HL-60 (cell line): ENCODE measurements around the gene SLC26A3.

ENCODE experiments used
- DNase-seq, 2 experiments: peaks; one replicate each; pipeline ENCODE4 v3.0.0-alpha.2; 2010 to 2020; ENCODE audit warnings: low read depth in 1 of 2, low spot score in 1 of 2
- H3K27ac ChIP-seq: fragments of 250-450 bp; sonication (Bioruptor Pico); replicated peaks from 2 replicates; pipeline ENCODE4 v1.5.1; 2020; ENCODE audit warnings: mild to moderate bottlenecking, moderate library complexity
- H3K27me3 ChIP-seq: fragments of 250-450 bp; sonication (Bioruptor Pico); 2 replicates; pipeline ENCODE4 v1.5.1; 2021; ENCODE audit warnings: mild to moderate bottlenecking, moderate library complexity; ENCODE audit not compliant: insufficient read depth, poor library complexity, severe bottlenecking
- H3K4me3 ChIP-seq: replicated peaks from 2 replicates; pipeline ENCODE4 v1.5.1; 2011; ENCODE audit warnings: mild to moderate bottlenecking, control low read depth, low read length; ENCODE audit not compliant: insufficient read depth
- CTCF ChIP-seq: IDR thresholded peaks from one replicate; pipeline ENCODE4 v1.5.1; 2011; ENCODE audit warnings: low read length, control low read depth, inconsistent platforms; ENCODE audit not compliant: insufficient read depth
- GABPA ChIP-seq: IDR thresholded peaks from 2 replicates; pipeline ENCODE4 v1.6.1; 2012; ENCODE audit warnings: low read depth
- POLR2AphosphoS5 ChIP-seq: IDR thresholded peaks from 2 replicates; pipeline ENCODE4 v1.6.1; 2012; ENCODE audit warnings: low read depth
- SPI1 ChIP-seq: IDR thresholded peaks from 2 replicates; pipeline ENCODE4 v1.6.1; 2012; ENCODE audit warnings: low read depth, mild to moderate bottlenecking, borderline replicate concordance
- TF ChIP-seq, protein P1 (sequence below): IDR thresholded peaks from 2 replicates; pipeline ENCODE4 v1.6.1; 2012; ENCODE audit warnings: low read depth; ENCODE audit not compliant: insufficient replicate concordance

The SLC26A3 gene

GRCh38 chr7:107815254-107815882 is 12.3 kb upstream of the SLC26A3 start:
- H3K4me3 ChIP-seq = no peak overlapping the region
- no peak overlapping the region for H3K27ac ChIP-seq
- no peaks in the 10 kb centered on the region for H3K27me3 ChIP-seq
- DNase-seq = no peak
- no peak for TF ChIP-seq SPI1
- TF ChIP-seq CTCF = no peak
- TF ChIP-seq POLR2AphosphoS5 = no peak
- no peak for TF ChIP-seq GABPA
- TF ChIP-seq, protein P1, sequence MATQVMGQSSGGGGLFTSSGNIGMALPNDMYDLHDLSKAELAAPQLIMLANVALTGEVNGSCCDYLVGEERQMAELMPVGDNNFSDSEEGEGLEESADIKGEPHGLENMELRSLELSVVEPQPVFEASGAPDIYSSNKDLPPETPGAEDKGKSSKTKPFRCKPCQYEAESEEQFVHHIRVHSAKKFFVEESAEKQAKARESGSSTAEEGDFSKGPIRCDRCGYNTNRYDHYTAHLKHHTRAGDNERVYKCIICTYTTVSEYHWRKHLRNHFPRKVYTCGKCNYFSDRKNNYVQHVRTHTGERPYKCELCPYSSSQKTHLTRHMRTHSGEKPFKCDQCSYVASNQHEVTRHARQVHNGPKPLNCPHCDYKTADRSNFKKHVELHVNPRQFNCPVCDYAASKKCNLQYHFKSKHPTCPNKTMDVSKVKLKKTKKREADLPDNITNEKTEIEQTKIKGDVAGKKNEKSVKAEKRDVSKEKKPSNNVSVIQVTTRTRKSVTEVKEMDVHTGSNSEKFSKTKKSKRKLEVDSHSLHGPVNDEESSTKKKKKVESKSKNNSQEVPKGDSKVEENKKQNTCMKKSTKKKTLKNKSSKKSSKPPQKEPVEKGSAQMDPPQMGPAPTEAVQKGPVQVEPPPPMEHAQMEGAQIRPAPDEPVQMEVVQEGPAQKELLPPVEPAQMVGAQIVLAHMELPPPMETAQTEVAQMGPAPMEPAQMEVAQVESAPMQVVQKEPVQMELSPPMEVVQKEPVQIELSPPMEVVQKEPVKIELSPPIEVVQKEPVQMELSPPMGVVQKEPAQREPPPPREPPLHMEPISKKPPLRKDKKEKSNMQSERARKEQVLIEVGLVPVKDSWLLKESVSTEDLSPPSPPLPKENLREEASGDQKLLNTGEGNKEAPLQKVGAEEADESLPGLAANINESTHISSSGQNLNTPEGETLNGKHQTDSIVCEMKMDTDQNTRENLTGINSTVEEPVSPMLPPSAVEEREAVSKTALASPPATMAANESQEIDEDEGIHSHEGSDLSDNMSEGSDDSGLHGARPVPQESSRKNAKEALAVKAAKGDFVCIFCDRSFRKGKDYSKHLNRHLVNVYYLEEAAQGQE = no peak

GRCh38 chr7:107813524-107813923 is 10.5 kb upstream of the SLC26A3 start:
- no peaks in the 10 kb centered on the region for H3K27me3 ChIP-seq
- H3K27ac ChIP-seq = no peak overlapping the region
- TF ChIP-seq SPI1 (no peak), GABPA (no peak), POLR2AphosphoS5 (no peak), CTCF (no peak)
- TF ChIP-seq, protein P1 = no peak
- DNase-seq = no peak
- no peak overlapping the region for H3K4me3 ChIP-seq

DNA sequence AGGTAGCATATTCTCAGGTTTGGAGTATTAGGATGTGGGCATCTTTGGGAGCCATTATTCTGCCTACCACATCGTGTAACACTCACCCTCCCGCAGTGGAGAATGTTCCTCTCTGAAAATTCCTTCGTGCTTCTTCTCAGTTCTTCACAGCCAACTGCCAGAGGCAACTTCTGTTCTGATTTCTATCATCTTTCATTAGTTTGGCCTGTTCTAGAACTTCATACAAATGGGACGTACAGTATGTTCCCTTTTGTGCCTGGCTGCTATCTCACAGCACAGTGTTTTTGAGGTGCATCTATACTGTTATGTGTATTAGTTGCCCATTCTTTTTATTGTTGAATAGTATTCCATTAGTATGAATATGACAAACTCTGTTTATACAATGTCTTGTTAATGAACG is 8.9 kb upstream of the SLC26A3 start:
- Histone ChIP-seq H3K27me3 (no peaks in the 10 kb centered on the region), H3K4me3 (no peak overlapping the region), H3K27ac (no peak overlapping the region)
- no peak for TF ChIP-seq POLR2AphosphoS5
- DNase-seq = no peak

- TF ChIP-seq POLR2AphosphoS5 = no peak
- TF ChIP-seq SPI1 = no peak
- TF ChIP-seq, protein P1 = no peak
- no peak for TF ChIP-seq GABPA
- no peak for TF ChIP-seq CTCF
- H3K27me3 ChIP-seq = no peaks in the 10 kb centered on the region
- no peak for DNase-seq
- H3K4me3 ChIP-seq = no peak overlapping the region
- H3K27ac ChIP-seq = no peak overlapping the region
Observed at GRCh38 chr7:107810626-107811025, 7.6 kb upstream of the SLC26A3 start.
